GM21737 (cell line): ENCODE data around the gene WWOX.

Experiments
- ATAC-seq: cut with Tn5 transposase; IDR thresholded peaks from one replicate; pipeline ENCODE4 v1.9.1; 2021; ENCODE audit warnings: mild to moderate bottlenecking, moderate library complexity; ENCODE audit not compliant: unreplicated experiment

The WWOX gene

DNA sequence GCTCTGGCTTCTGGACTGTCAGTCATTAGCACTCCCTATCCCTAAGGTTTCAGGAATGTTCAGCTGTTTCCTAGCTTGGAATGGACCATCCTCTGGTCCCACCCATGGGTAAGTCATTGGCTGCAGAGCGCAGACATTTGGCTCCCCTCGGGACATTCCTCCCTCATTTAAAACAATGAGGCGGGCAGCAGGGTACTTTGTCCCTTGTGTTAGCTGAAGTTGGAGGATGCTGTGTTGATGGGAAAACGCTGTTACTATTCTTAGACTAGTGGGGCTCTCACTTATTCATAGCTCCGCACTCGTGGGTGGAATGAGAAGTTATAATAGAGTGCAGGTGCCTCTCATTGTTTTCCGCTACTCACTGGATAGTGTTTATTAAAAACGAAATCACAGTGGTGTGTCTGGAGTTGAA, 673.8 kb downstream of the WWOX start:
- ATAC-seq: no peak

DNA sequence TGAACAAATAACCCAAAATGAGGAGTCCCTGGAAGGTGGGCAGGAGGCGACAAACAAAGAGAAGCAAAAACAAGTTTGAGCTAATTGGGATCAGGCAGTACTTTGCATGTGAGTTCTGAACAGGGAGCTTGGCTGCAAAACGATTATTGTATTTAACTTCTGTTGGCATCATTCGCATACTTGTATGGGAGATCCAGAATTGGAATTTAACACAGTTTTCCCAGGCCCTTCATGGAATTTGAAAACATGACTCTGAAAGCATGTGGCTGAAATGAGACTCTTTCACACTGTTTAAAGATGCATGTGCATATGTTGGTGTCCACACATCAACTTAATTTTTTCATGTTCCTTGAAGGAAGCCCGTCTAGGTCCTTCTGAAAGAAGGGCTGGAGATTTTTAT, 674.3 kb downstream of the WWOX start:
- no peak for ATAC-seq

DNA sequence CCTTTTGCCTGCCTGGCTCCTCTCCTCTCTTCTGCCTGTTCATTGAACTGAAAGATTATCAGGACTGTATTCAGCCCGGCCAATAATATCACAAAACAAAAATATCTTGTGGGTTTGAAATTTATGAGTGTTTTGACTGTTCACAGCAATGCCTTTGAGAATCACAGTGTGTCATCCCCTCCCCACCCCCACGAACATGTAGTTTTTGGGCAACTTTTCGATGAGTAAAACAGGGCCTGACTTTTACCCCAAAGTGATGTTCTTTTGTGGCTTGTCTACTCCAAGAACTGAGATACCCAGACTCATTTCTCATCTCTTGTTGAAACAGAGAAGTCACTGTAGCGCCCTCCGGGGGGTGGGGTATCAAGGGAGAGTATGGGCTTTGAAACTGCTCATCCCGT, 675.7 kb downstream of the WWOX start:
- ATAC-seq: no peak

DNA sequence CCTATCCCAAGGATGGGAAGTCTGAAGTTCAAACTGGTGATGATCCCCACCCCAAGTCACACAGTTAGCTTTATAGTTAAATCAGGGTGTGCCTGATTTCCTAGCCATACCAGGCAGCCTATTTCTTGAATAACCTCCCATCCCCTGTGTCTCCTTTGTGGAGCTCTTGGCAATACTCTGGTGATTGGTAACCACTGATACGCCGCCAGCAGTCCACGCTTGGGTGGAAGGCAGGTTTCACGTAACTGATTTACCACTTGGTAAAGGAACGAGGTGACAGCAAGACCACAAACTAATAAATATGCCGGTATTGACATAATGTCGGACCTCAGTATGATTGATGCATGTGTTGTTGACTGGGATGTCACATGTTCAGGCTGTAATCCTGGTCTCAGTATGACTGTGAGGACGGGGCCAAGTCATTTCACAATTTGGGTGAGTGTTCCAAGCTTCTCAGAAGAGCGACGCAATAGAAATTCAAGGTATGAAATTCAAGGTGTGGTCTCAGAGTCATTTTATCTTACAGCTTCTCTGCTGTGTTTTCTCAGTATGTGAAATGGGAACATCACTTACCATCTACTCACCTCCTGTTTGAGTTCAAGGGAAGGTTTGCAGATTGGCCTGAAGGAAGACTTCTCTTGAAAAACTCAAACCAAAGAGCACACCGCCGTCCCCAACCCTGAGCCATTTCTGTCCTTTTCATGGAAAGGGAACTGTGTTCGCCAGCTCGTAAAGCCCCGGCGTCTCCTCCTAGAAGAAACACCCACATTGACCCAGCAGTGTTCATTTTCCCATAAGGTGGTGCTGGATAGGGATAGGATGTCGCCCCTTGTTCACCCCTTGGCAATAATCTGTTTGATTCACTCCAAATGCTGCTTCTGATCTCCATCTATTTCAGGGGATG, 678.9 kb downstream of the WWOX start:
- no peak for ATAC-seq

DNA sequence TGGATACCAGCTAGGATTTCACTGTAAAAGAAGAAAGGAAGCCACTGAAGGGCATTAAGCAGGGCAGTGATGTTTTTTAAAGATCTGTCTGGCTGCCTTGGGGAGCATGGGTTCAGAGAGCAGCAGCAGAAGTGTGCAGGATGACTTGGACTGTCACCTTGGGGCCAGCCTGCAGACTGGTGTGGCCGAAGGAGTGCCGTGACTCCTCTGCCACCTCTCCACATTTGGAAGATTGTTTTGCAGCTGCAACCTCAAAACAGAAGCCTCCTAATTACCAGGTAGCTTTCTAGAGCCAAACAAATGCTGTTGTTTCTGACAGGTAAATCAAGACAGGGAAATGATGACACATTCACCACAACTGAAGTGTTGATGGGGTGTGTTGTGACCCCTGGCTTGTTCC, 681.4 kb downstream of the WWOX start:
- ATAC-seq: no peak

DNA sequence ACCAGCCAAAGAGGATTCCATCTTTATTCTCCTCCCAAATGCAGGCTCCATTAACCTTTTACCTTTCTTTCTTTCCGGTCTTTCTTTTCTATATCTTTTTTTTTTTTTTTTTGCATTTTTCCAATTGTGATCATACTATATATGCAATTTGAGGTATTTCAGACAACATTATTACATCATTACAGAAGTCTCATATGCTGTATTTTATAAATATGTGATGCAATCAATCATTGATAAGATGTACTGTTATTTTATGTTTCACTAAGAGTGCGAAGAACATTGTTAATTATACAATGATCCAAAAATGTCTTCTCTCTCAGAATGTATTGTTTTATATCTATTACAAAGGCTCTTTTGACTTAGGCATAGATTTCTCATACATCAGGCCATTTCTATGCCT, 683.1 kb downstream of the WWOX start:
- ATAC-seq: no peak

DNA sequence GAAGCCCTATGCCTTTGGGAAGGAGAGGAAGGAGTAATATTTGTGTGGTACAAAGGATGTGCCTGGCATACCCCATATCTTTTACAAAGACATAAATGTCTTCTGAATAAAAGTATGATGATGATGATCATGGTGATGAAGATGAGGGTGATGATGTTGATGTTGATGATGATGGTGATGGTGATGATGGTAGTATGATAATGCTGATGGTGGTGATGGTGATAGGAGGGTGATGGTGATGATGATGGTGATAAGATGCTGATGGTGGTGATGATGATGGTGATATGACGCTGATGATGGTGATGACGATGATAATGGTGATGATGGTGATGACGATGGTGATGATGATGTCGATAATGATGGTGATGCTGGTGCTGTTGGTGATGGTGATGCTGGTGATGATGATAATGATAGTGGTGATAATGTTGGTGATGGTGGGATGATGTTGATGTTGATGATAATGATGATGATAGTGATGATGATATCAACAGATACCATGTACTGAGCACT, 684.2 kb downstream of the WWOX start:
- no peak for ATAC-seq

DNA sequence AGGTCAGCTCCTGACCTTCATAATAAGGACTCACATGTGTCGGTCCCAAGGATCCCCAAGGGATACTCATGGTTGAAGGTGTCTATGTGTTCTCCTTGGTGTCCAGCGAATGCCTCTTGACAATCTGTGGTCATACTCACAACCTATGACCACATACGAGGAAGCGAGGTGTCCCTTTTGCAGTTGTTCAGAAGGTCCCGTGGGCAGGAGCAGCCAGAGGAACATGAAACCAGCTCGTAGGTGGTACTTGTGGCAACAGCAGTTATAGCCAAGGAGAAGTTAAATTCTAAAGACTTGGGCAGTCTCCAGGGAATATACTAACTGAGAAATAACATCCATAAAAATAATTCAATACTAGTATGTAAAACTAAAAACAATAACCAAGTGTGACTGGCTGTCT, 685.3 kb downstream of the WWOX start:
- ATAC-seq: no peak

DNA sequence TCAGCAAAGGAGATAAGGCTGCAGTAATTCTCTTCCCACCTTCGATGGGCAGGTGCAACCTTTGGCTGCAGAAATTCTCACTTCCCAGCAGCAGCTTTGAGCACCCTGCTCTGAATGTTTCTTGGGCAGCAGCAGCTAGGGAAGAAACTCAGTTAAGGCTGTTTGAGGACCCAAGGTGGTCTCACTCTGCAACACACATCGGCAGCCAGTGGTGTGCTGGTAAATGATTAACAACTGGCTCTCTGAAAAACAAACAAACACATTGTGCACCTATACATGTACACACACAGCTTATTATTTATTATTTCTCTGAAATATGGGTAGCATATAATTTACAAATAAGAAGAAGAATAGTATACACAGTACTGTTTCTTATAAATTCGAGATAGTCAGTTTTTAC, 685.8 kb downstream of the WWOX start:
- no peak for ATAC-seq

DNA sequence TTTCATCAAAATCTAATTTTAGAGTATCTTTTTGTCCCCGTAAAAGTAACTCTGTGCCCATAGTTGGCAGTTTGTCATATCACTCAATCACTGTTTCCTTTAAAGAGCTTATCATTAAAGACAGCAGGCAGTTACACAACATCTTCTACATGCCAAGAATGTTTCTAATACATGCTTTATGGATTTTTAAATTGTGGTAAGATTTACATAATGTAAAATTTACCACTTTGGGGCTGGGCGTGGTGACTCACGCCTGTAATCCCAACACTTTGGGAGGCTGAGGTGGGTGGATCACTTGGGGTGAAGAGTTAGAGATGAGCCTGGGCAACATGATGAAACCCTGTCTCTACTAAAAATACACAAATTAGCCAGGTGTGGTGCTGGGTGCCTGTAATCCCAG, 687.2 kb downstream of the WWOX start:
- no peak for ATAC-seq

DNA sequence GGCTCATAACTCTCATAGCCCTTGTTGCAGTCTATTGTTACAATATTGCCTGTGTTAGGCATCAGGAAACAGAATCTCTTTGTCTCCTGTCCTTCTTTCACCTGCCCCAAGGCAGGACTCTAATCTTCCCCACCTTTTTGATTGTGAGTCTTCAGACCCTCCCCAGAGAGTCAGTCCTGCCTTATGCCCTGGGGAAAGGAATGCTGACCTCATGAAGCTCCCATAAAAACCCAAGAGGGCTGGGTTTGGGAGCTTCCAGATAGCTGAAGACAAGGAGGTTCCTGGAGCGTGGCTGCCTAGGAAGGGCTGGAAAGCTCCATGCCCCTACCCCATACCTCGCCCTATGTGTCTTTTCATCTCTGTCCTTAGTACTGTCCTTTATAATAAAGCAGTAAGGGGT, 688.8 kb downstream of the WWOX start:
- no peak for ATAC-seq

DNA sequence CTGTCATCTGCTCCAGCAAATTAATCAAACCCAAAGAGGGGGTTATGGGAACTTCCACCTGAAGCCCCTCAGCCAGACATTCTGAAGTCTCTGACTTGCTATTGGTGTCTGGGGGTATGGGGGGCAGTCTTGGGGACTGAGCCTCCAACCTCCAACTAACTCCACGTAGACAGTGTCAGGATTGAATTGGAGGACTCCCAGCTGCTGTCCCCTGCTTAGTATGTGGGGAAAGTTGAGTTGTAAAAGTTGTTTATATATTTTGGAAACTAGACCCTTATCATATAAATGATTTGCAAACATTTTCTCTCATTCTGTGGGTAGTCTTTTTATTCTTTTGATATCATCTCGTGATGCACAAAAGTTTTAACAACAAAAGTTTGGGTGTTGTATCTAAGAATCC, 689.2 kb downstream of the WWOX start:
- no peak for ATAC-seq

DNA sequence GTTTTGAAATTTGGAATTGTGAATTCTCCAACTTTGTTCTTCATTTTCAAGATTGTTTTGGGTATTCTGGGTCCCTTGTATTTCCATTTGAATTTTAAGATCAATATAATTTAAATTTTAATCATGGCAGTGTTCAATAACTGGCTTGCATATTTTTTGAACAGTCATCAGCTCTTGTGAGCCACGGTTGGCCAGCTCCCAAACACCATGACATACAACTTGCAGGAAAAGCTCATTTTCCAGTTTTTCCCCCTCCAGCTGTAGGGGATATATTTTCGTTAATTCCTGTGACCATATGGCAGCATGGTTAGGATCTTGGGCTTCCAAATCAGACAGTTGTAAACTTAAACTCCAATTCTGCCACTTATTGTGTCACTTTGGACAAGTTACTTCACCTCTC, 690.1 kb downstream of the WWOX start:
- no peak for ATAC-seq

DNA sequence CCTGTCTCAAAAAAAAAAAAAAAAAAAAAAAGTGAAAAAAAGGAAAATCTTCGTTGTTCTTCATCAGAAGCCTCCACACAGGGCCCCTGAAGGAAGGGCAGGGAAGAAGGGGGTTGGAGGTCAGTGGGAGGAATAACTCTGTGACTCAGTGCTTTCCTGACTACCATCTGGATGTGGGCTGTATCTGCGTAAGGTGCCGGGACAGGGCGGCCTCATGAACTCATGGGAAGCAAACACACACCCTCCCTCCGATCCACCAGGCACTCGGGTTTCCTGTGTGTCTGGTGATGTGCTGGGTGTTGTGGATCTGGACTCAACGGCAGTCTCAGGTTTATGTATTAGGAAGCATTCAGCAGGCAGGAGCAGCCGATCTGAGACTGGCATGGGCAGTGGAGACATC, 691.6 kb downstream of the WWOX start:
- ATAC-seq: no peak

DNA sequence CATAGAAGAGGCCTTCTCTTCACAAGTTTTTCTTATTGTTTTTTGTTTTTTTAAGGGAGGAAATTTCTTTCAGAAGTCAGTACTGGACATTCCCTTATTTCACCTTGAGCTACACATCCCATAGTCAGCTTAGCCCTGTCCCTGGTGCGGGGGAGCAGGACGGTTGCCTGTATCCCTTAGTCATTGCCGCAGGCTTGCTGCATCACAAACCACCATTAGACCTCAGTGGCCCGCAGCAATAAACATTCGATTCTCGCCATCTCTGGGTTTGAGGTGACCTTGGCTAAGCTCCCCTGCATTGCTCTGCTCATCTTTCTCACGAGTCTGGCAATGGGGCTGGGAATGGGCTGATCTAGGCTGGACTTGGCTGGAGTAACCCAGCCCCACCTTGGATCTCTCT, 692.5 kb downstream of the WWOX start:
- no peak for ATAC-seq

DNA sequence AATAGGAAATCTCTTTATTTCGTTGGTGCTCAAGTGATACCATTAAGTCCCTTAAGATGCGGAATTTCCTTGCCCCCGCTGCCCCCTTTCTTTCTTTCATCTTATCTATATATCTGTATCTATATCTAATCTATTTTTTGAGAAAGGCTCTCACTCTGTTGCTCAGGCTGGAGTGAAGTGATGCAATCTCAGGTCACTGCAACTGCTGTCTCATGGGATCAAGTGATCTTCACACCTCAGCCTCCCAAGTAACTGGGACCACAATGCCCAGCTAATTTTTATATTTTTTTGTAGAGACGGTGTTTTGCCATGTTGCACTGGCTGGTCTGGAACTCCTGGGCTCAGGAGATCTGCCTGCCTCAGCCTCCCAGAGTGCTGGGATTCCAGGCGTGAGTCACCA, 693.5 kb downstream of the WWOX start:
- no peak for ATAC-seq

DNA sequence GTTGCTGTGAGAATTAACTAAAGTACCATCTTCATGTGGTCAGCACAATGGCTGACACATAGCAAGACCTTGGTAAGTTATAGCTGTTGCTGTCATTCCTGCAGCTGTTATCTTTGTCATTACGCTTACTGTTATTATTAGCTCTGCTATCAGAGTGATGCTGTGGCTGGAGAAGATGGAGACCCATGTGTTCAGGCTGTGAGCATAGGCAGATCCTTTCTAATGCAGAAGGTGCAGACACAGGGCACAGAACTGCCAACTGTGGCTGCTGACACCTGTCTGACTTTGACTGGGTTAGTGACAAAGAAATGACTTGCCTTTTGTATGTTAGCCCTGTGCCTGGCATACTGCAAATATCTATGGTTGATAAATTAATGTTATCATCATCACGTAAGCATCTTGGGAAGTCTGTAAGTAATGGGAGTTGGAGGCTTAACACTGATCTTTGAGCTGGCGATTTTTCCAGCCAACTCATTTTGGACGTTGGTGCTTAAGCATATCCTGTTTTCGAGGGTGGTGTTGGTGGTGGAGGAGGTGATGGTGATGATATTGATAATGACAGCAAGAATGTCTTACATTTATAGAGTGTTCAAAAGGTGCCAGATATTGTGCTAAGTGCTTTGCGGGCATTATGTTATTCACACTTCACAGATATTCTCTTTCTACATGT, 695.3 kb downstream of the WWOX start:
- ATAC-seq: no peak

DNA sequence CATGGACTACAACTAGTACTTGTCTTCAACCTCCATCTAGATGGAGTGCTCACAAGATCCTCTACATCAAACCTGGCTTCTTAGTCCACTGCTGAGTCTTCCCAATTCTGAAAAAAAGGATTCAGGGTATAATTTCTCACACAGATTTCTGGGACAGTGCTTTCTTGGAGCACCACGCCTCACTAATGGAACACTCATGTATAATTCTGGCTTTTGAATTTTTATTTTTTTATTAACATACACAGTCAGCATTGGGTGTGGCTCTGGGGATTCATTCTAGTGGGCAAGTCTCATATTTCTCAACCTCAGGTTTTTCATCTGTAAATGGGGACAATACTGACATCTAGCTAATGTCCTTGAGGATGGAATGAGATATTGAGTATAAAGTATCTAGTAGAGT, 696.0 kb downstream of the WWOX start:
- ATAC-seq: no peak

DNA sequence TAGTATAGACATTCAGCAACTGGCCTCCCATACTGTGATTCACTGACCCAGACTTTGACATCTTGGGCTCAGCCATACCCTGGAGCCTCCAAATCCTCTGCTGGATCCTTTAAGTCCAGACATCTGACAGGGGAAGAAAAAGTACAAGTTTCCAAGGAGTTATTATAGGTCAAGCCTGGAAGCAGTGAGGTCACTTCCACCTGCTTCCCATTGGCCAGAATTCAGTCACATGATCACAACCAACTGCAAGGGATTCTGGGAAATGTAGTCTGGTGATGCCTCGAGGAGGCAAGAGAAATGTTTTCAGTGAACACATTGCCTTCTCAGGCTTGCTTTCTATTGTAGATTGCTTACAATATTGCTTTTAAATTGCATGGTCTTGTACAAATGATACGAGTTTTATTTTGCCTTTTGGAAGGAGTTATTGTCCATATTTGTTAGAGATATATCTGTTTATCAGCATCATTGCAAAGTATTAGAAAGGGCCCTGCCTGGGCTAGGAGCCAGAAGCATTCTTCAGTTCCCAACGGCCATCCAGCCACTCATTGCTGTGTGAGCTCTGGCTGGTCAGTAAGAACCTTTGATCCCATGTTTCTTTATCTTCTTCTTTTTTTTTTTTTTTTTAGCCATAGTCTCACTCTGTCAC, 696.9 kb downstream of the WWOX start:
- ATAC-seq: no peak

DNA sequence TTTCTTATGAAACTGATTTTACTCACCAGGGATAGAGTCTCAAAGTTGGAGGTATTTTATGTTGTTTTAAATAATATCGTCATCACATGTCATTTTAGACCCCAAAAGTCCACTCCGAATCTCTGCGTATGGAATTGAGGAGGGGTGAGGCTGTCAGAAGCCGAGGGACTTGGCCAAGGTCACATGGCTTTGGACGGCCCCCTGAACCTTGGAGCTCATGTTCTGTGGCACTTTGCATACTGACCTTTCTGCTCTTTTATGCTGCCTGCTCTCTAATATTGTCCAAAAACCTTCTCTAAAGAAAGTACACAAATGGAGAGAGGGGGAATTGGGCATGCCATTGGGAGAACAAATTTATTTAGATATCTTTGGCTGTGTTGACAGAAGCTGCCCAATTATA, 700.0 kb downstream of the WWOX start:
- no peak for ATAC-seq

DNA sequence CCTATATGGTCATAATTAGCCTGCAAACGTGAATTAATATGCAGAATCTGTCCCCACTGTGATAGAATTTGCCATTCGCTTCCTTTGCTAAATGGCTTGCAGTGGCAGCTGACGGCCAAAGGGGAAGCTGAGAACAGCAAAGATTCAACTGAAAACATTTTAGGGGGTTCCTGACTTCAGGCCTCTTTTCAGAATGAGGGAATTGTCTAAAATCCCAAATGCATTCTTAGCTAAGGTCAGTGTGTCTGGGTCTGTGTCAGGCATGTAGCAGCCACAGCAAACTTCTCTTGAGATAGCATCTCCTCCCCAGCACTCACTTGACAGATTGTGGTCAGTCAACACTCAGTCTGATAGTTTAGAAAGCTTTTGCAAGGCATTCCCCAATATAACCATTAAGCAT, 701.1 kb downstream of the WWOX start:
- ATAC-seq: no peak
